CD4-positive, alpha-beta memory T cell (primary cell): ENCODE measurements around the gene SFXN5. TPM values are rescaled to one million over a fixed set of nuclear protein-coding genes. Genes with fewer than 3 reads are reported as not detected.

Experiments
- CTCF ChIA-PET: fragments of 350-600 bp; sonication (Branson Sonifier 250); formaldehyde crosslinking; loops from one replicate; lab custom pipeline; 2021; ENCODE audit warnings: inconsistent platforms; ENCODE audit not compliant: partially characterized antibody; lab: Charles Lee
- POLR2A ChIA-PET: fragments of 350-600 bp; sonication (Branson Sonifier 250); formaldehyde crosslinking; loops from one replicate; lab custom pipeline; 2021; ENCODE audit not compliant: partially characterized antibody; lab: Charles Lee
- DNase-seq, 5 donors: peaks; one replicate each; pipeline versions ENCODE4 v3.0.0 to v3.0.0-alpha.2; 2020 to 2022; ENCODE audit warnings: mixed read lengths in 1 of 5
- H3K27ac ChIP-seq: one replicate; pipeline ENCODE4 v1.7.0; 2013; ENCODE audit warnings: low read depth, low read length
- H3K27me3 ChIP-seq: 2 replicates; pipeline ENCODE4 v1.7.0; 2013; ENCODE audit warnings: mild to moderate bottlenecking, low read length, moderate library complexity; ENCODE audit not compliant: insufficient read depth
- H3K36me3 ChIP-seq: 2 replicates; pipeline ENCODE4 v1.7.0; 2013; ENCODE audit warnings: mild to moderate bottlenecking, low read length, moderate library complexity; ENCODE audit not compliant: insufficient read depth
- H3K4me1 ChIP-seq: 2 replicates; pipeline ENCODE4 v1.7.0; 2013; ENCODE audit warnings: mild to moderate bottlenecking, low read length, moderate library complexity; ENCODE audit not compliant: insufficient read depth
- H3K4me3 ChIP-seq, 2 donors: one replicate each; pipeline ENCODE4 v1.7.0; 2013; ENCODE audit warnings: low read length in 2 of 2, mild to moderate bottlenecking in 1 of 2
- H3K9me3 ChIP-seq, 2 donors: one replicate each; pipeline ENCODE4 v1.7.0; 2013; ENCODE audit warnings: low read length in 2 of 2, control low read depth in 1 of 2; ENCODE audit not compliant: control insufficient read depth in 1 of 2
- H3K27ac Mint-ChIP-seq, 7 donors: one replicate each; pipeline ENCODE4 v1.8.0; 2020 to 2021; ENCODE audit warnings: mixed read lengths in 7 of 7, mild to moderate bottlenecking in 6 of 7, inconsistent platforms in 3 of 7, moderate library complexity in 3 of 7
- H3K27me3 Mint-ChIP-seq, 2 donors: one replicate each; pipeline ENCODE4 v1.8.0; 2020 to 2021; ENCODE audit warnings: mixed read lengths in 2 of 2
- H3K36me3 Mint-ChIP-seq, 2 donors: one replicate each; pipeline ENCODE4 v1.8.0; 2020 to 2021; ENCODE audit warnings: mixed read lengths in 2 of 2, inconsistent platforms in 1 of 2, mild to moderate bottlenecking in 1 of 2
- H3K4me1 Mint-ChIP-seq, 4 donors: one replicate each; pipeline ENCODE4 v1.8.0; 2020 to 2021; ENCODE audit warnings: mixed read lengths in 4 of 4, mild to moderate bottlenecking in 1 of 4
- H3K4me3 Mint-ChIP-seq, 8 donors: one replicate each; pipeline ENCODE4 v1.8.0; 2020 to 2021; ENCODE audit warnings: mixed read lengths in 8 of 8, mild to moderate bottlenecking in 7 of 8, moderate library complexity in 6 of 8, inconsistent platforms in 3 of 8
- H3K9me3 Mint-ChIP-seq, 8 donors: one replicate each; pipeline ENCODE4 v1.8.0; 2020 to 2021; ENCODE audit warnings: mixed read lengths in 8 of 8, mild to moderate bottlenecking in 5 of 8, inconsistent platforms in 3 of 8, moderate library complexity in 1 of 8
- intact Hi-C: fragments of 100-400 bp; cut with micrococcal nuclease; formaldehyde crosslinking; loops from one replicate; pipeline ENCODE4 v1.15.1; 2023
- polyA plus RNA-seq, 2 donors: library from polyadenylated mRNA; unstranded; fragments of 300-500 nt; fragmentation: Illumina TruSeq; gene quantifications; one replicate each; pipeline ENCODE4 v1.2.3, GENCODE V29; 2021
- total RNA-seq, 2 experiments: library from RNA; stranded (reverse); gene quantifications; one replicate each; pipeline ENCODE4 v1.2.3, GENCODE V29; 2021

The SFXN5 gene
- total and polyA plus RNA-seq, 4 experiments from 2014 or later: 0.95 to 10.0 (median 4.1) TPM

GRCh38 chr2:73082523-73083410 is 11.3 kb upstream of the SFXN5 start:
- Mint-ChIP-seq H3K4me3 (no peak overlapping the region), H3K27ac (no peak overlapping the region), H3K36me3 (peaks cover 3 to 6% of the 10 kb centered on the region in 2 donors), H3K27me3 (no peaks in the 10 kb centered on the region), H3K4me1 (peaks cover 0 to 8% (median 1%) of the 10 kb centered on the region in 4 donors), H3K9me3 (no peaks in the 10 kb centered on the region)
- Histone ChIP-seq H3K9me3 (no peaks in the 10 kb centered on the region), H3K36me3 (no peaks in the 10 kb centered on the region), H3K4me1 (no peaks in the 10 kb centered on the region), H3K27me3 (no peaks in the 10 kb centered on the region), H3K4me3 (no peak overlapping the region), H3K27ac (no peak overlapping the region)
- POLR2A ChIA-PET: interaction anchor here (0.6 kb wide), 1 partner anchor 69 kb away, joined by 4 read pairs; no protein-coding TSS in a partner anchor
- CTCF ChIA-PET: interaction anchor here (0.8 to 6.2 kb wide), 4 partner anchors 74 to 96 kb away, joined by 3 to 48 read pairs (median 12); no protein-coding TSS in a partner anchor
- no peak for DNase-seq
- intact Hi-C loops: no loop called here

GRCh38 chr2:73081181-73081671 is 9.7 kb upstream of the SFXN5 start:
- H3K27ac Mint-ChIP-seq: no peak overlapping the region
- peaks cover 0 to 12% (median 1%) of the 10 kb centered on the region in 4 donors for H3K4me1 Mint-ChIP-seq
- CTCF ChIA-PET: interaction anchor here (1.0 to 3.2 kb wide), 4 partner anchors 89 to 131 kb away, joined by 3 to 20 read pairs (median 6); no protein-coding TSS in a partner anchor

GRCh38 chr2:73080321-73081131 is 9.0 kb upstream of the SFXN5 start:
- Histone ChIP-seq H3K27ac (no peak overlapping the region), H3K9me3 (no peaks in the 10 kb centered on the region), H3K36me3 (no peaks in the 10 kb centered on the region), H3K4me1 (no peaks in the 10 kb centered on the region), H3K4me3 (no peak overlapping the region), H3K27me3 (no peaks in the 10 kb centered on the region)
- Mint-ChIP-seq H3K4me1 (peaks cover 0 to 7% (median under 1%) of the 10 kb centered on the region in 4 donors), H3K9me3 (no peaks in the 10 kb centered on the region), H3K27me3 (no peaks in the 10 kb centered on the region), H3K27ac (no peak overlapping the region), H3K4me3 (no peak overlapping the region), H3K36me3 (peaks cover 2 to 3% of the 10 kb centered on the region in 2 donors)
- ChIA-PET CTCF (interaction anchor here (1.2 to 3.2 kb wide), 2 partner anchors 89 to 97 kb away, joined by 3 to 10 read pairs; no protein-coding TSS in a partner anchor), POLR2A (no interaction called here)
- DNase-seq: no peak
- intact Hi-C loops: no loop called here

More at GRCh38 chr2:73081181-73081671, 9.7 kb upstream of the SFXN5 start:
- no peak for DNase-seq
- intact Hi-C loops: no loop called here
- POLR2A ChIA-PET: interaction anchor here (1.0 kb wide), 1 partner anchor 10 kb away, joined by 3 read pairs; the partner anchor contains the start of gene SFXN5
- H3K4me3 ChIP-seq: no peak overlapping the region
- Mint-ChIP-seq H3K36me3 (peaks cover 2 to 3% of the 10 kb centered on the region in 2 donors), H3K4me3 (no peak overlapping the region), H3K9me3 (no peaks in the 10 kb centered on the region), H3K27me3 (no peaks in the 10 kb centered on the region)
- H3K9me3 ChIP-seq: no peaks in the 10 kb centered on the region
- no peaks in the 10 kb centered on the region for H3K27me3 ChIP-seq
- H3K4me1 ChIP-seq: no peaks in the 10 kb centered on the region
- no peak overlapping the region for H3K27ac ChIP-seq
- H3K36me3 ChIP-seq: no peaks in the 10 kb centered on the region

- ChIA-PET CTCF (interaction anchor here (1.3 to 3.2 kb wide), 2 partner anchors 10 to 98 kb away, joined by 3 to 10 read pairs; no protein-coding TSS in a partner anchor), POLR2A (interaction anchor here (0.9 kb wide), 1 partner anchor 133 kb away, joined by 3 read pairs; no protein-coding TSS in a partner anchor)
- H3K4me3 ChIP-seq: no peak overlapping the region
- DNase-seq: no peak
- H3K36me3 Mint-ChIP-seq: peaks cover 2 to 3% of the 10 kb centered on the region in 2 donors
- H3K27me3 ChIP-seq: no peaks in the 10 kb centered on the region
- H3K36me3 ChIP-seq: no peaks in the 10 kb centered on the region
- no peak overlapping the region for H3K27ac Mint-ChIP-seq
- H3K27me3 Mint-ChIP-seq: no peaks in the 10 kb centered on the region
- H3K9me3 Mint-ChIP-seq: no peaks in the 10 kb centered on the region
- peaks cover 0 to 4% (median 0%) of the 10 kb centered on the region in 4 donors for H3K4me1 Mint-ChIP-seq
- H3K27ac ChIP-seq: no peak overlapping the region
- H3K4me3 Mint-ChIP-seq: no peak overlapping the region
- H3K9me3 ChIP-seq: no peaks in the 10 kb centered on the region
- intact Hi-C loops: no loop called here
- H3K4me1 ChIP-seq: no peaks in the 10 kb centered on the region
These were observed 8.1 kb upstream of the SFXN5 start for GRCh38 chr2:73079636-73080035.

- H3K9me3 Mint-ChIP-seq: no peaks in the 10 kb centered on the region
- DNase-seq: no peak
- no peaks in the 10 kb centered on the region for H3K4me1 ChIP-seq
- ChIA-PET POLR2A (interaction anchor here (0.9 kb wide), 1 partner anchor 134 kb away, joined by 3 read pairs; no protein-coding TSS in a partner anchor), CTCF (interaction anchor here (0.8 to 3.2 kb wide), 3 partner anchors 9 to 99 kb away, joined by 3 to 10 read pairs (median 3); no protein-coding TSS in a partner anchor)
- H3K36me3 Mint-ChIP-seq: peaks cover 0 to 3% of the 10 kb centered on the region in 2 donors
- H3K4me3 ChIP-seq: no peak overlapping the region
- H3K4me1 Mint-ChIP-seq: peaks cover 0 to 4% (median 0%) of the 10 kb centered on the region in 4 donors
- H3K9me3 ChIP-seq: no peaks in the 10 kb centered on the region
- intact Hi-C loops: no loop called here
- no peaks in the 10 kb centered on the region for H3K27me3 Mint-ChIP-seq
- H3K4me3 Mint-ChIP-seq: no peak overlapping the region
- no peak overlapping the region for H3K27ac ChIP-seq
- H3K27me3 ChIP-seq: no peaks in the 10 kb centered on the region
- H3K27ac Mint-ChIP-seq: peak overlapping the region in 3 of 7 donors; percentile 6 to 80 (median 37)
- no peaks in the 10 kb centered on the region for H3K36me3 ChIP-seq
These were observed 7.2 kb upstream of the SFXN5 start for GRCh38 chr2:73078457-73079411.

- no peak for DNase-seq
- H3K27me3 Mint-ChIP-seq: no peaks in the 10 kb centered on the region
These were observed 5.9 kb upstream of the SFXN5 start for GRCh38 chr2:73077424-73077795.

More at GRCh38 chr2:73077424-73077795, 5.9 kb upstream of the SFXN5 start:
- CTCF ChIA-PET: interaction anchor here (2.0 kb wide), 1 partner anchor 8 kb away, joined by 7 read pairs; no protein-coding TSS in a partner anchor
- Histone ChIP-seq H3K4me1 (no peaks in the 10 kb centered on the region), H3K27ac (no peak overlapping the region), H3K36me3 (no peaks in the 10 kb centered on the region), H3K27me3 (no peaks in the 10 kb centered on the region), H3K4me3 (no peak overlapping the region), H3K9me3 (no peaks in the 10 kb centered on the region)
- peaks cover 0 to 3% of the 10 kb centered on the region in 2 donors for H3K36me3 Mint-ChIP-seq
- peaks cover 0 to 12% (median 0%) of the 10 kb centered on the region in 4 donors for H3K4me1 Mint-ChIP-seq
- H3K4me3 Mint-ChIP-seq: no peak overlapping the region
- POLR2A ChIA-PET: no interaction called here
- no peak overlapping the region for H3K27ac Mint-ChIP-seq
- no peaks in the 10 kb centered on the region for H3K9me3 Mint-ChIP-seq
- intact Hi-C loops: no loop called here
